SK-N-DZ (cell line): ENCODE measurements around the gene STMP1.

Experiments
- DNase-seq: peaks from one replicate; pipeline ENCODE4 v3.0.0-alpha.2; 2015; ENCODE audit warnings: low spot score

The STMP1 gene

DNA sequence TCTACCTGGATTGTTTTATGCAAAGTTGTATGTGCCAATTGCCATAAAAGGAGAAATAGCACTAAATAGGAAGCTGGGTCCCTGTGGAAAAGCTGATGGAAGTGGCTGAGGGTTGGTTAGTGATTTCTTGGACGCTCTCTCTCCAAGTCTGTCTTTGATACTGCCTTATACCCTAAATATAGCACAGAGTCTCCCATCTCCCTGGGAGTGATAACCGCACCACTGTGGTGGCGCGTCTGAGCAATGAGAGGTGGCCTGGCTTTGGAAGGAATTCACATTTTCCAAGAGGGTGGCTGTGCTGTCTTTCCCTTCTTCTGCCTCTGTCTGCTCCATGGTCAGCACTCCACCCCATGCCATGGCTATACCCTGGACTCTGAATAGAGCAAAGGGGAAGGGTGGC lies 31.2 kb downstream of the STMP1 start:
- DNase-seq, result no peak

DNA sequence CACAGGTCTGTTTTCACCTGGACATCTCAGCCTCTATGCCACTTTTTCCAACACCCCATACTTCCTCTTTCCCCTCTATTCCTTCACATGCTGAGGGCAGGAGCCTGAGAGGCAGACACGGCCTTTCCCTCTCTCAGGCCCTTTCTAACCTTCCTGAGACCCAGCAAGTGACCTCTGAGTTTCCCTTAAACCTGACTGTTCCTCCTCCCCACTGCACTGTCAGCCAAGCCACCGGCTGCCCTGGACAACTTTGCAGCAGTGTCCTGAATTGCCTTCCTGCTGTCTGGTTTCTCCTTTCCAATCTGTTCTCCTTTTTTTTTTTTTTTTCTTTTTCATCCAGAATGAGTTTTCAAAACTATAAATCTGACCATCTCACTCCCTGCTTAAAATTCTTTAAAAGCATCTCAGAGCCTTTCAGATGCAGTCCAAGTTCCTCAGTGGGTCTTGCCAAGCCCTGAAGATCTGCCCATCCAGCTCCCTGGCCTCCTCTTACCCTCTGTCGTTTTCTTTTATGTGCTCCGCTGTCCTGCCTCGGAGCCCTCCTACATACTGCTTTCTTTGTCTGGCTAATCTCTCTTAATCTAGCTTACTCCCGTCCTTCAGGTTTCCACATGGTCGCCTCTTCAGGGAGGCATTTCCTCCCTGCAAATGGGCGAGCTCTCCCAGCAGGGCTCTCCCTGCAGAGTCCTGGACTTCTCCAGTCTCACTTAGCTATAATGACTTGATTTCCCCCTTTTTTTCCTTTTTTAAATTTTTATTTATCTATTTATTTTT lies 35.1 kb downstream of the STMP1 start:
- DNase-seq, result no peak

DNA sequence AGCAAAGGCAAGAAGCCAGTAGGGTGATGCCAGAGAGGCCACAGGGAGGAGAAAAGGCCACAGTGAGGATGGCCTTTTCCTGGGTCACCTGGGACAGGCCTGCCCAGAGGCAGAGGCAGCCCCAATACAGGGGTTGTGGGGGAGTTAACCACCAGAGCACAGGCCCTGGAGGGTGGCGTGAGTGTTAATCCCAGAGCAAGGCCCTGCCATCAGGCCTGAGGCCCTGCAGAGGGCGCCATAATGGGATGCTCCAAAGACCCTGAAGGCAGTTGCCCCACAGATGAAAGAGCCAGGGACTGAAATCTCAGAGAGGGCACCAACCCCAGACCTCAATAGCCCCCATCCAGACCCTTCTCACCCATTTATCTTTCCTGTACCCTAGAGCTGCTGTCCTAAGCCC lies 41.8 kb downstream of the STMP1 start:
- DNase-seq, result no peak

DNA sequence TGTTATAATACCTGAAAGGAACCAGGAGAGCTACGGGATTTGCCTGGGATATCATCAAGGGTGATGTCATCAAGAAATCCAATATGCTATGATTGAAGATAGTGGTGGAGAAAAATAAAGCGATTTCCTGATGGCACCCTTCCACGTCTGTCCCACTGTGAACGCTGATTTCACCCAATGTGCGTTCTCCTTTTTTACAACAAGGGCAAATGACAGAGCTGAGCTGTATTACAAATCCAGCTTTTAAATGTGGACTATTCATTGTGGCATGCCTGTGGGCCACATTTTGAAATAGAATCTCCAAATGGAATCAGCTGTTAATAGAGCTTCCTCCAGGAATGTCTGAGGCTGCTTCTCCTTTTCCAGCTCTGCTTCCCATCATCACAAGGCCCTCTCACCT lies 42.4 kb downstream of the STMP1 start:
- DNase-seq, result no peak

DNA sequence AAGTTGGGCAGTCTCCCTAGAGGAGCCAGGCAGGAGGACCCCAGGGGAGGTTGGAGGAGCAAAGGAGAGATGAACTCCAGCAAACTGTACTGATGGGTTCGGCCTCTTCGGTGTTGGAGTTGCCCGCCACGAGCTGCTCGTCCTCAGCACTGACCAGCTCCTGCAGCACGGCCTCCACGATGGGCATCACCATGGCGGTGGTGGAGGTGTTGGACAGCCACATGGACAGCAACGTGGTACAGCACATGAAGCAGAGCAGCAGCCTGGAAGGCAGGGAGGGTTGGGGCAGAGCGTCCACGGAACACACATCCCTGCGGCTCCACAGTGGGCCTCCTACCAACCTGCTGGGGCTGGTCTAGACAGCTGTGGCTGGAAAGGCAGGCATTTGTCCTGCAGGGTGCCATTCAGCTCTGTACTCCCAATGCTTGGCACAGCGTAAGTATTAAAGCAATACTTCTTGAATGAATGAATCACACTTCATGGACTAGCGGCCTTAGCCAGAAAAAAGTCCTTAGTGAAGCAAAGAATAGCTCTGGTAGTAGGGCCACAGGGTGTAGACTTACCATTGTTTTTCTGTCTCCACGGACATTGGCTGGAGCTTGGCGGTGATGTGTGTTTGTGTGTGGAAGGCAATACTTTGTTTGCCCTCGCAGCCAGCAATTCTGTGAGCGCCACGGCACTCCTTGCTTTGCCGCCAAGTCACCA lies 43.9 kb downstream of the STMP1 start:
- DNase-seq, result no peak

DNA sequence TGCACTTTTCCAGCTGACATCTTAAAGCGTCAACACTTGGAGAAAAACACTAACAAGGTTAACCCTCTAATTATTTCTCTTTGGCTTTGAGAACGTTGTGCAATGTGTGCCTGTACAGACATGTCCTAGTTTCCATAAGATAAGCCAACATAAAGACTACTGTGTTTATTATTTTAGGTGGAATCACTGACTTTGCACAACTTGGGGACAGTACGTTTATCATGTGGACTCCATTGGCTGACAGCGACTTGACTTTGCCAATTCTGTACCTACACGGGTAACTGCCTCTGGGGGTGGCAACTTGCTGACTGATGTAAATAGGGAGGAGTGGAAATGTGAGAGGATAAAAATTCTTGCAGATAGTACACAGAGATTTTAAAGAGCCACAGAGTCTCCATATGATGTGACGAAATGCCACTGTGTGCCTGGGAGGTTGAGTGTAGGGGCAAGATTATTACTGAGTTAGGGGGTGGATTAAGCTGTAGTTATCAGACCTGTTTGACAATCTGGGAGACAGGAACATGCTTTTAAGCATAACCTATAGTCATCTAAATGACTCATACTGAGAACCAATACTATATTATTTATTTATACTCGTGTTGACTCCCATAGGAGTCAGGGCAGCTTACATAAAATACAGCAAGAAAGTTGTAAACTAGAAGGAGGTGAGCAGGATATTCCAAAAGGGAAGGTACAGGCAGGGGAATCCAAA lies 44.7 kb downstream of the STMP1 start:
- DNase-seq, result no peak

DNA sequence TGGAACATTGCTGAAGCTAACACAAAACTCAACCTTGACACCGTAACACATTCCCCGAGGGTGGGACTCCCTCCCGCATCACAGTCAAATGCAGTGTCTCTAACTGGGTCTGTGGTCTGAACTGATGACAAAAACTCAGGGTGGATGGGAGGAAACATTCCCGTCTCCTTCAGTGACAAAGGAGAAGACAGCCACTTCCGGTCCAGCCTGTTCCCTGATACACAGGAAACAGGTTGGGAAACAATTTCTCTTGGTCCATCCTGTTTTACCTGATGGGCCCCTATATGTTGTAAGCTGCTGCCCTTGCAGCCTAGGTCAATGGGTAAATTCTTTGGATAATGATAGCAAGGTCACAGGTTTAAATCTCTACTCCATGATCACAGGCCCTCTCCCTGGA lies 45.3 kb downstream of the STMP1 start:
- DNase-seq, result no peak

DNA sequence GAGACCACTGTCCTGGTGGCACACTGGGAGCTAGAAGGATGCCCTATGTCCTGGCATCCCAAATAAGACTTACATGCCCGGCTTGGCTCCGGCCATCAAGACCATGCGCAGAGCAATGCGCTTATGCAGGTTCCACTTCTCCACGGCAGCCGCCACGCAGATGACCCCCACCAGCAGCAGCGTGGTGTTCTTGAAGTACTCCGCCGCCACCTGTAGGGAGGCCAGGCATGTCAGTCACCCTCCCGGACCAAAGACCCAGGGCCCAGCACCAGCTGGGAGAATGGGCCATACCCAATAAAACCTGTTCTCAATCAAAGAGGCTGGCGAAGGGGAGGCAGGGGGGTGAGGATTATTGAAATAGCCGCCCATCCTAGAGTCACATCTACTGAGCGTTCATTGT lies 45.7 kb downstream of the STMP1 start:
- DNase-seq, result no peak

DNA sequence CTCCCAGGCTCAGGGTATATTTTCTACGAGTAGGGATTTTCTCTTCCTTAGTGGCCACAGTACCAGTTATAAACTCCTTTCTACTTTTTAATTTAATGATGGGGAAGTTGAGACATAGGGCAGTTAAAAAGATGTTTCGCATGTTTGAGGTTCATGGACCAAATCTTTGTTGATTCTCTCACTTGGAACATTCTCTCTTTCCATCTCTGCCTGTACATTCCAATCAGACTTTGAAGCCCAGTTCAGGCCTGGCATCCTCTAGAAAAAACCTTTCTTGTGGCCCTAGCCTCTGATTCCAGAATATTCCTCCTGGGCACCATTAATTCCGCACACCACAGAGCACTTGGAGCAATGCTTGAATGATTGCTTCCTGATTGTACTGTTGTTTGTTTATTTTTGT lies 47.2 kb downstream of the STMP1 start:
- DNase-seq, result no peak

DNA sequence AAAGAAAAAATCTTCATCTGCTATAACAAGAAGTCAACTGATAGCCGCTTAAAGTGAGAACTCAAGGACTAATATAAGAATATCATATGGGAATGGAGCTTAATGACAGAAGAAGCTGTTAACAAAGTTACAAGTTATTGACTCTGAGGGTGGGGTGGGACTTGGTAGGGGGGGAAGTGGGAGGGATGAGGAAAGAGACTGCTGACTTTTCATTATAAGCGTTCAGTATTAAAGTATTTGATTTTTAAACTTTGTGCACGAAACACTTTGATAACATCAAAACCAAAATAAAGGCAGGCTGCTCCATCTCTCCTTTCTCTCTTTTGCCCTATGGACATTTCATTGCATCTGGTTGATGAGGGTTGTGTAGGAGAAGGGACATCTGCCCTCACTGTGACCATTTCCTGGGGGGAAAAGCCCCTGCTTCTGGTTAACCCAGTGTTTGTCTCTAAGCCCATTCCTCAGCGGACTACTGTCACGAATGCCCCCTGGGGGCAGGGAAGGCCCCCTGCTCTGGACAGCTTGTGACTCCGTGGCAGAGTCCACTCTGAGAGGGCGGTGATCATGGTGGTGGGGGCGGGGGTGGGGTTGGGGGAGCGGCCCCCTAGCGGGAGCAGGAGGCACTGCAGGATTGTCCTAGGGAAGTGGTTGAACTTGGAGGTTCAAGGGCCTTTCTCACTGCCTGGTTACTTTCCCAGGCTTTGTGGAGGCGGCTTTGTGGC lies 48.3 kb downstream of the STMP1 start:
- no peak for DNase-seq

DNA sequence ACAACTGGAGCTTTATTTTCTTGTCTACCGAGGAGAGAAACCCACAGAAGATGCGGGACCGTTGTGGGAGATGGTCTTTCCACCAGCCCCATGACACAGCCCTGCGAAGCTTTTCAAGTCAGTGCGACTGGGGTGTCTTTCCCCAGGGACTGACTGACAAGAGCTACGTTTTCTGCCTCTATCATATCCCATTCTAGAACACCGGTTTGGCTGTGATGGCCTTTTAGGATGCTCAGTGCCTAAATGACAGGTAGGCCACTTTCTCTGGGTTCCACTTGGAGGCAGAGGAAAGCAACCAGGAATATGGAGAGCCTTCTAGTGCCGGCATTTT lies 48.8 kb downstream of the STMP1 start:
- DNase-seq, result no peak

DNA sequence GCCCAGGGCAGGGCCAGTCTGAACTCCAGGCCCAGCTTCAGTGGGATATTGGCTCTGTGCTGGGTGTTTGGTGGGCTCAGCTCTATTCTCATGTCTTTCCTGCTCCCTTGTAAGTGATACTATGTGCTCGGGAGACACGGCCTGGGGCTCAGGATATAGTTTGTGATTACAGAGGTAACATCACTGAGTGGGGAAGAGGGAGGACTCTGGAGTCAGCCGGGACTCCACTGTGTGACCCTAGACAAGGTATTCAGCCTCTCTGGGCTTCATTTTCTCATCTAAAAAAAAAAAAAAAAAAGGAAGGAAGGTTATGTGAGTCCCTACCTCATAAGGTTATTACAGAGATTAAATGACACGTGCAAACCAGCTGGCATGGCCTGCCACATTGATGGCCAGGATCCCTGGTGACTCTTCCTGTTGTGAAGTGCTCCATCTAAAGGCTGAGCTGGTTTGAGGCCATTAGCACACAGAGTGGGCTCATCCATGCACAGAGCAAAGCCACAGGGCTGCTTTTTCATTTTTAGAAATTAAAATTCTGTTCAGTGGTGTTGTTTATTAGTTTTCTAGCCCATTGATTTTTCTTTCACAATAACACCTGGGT lies 50.0 kb downstream of the STMP1 start:
- no peak for DNase-seq

DNA sequence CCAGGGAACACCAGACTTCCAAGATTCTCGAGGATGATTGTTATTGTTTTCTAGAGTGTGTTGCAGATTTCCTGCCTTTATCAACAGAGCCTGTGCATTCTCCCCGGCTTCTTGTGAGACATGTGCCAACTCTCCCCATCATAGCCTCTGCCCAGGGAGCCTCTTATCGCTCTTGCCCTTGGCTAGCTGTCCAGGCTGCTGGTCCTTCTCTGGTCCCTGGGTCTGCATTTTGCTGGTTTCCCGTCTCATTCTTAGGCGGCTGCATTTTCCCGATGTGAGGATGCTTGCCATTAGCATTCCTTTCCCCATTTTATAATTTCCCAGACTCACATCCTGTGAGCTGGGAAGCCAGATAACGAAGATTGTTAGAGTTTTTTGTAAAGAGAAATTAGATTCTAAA lies 50.5 kb downstream of the STMP1 start:
- DNase-seq, result no peak

DNA sequence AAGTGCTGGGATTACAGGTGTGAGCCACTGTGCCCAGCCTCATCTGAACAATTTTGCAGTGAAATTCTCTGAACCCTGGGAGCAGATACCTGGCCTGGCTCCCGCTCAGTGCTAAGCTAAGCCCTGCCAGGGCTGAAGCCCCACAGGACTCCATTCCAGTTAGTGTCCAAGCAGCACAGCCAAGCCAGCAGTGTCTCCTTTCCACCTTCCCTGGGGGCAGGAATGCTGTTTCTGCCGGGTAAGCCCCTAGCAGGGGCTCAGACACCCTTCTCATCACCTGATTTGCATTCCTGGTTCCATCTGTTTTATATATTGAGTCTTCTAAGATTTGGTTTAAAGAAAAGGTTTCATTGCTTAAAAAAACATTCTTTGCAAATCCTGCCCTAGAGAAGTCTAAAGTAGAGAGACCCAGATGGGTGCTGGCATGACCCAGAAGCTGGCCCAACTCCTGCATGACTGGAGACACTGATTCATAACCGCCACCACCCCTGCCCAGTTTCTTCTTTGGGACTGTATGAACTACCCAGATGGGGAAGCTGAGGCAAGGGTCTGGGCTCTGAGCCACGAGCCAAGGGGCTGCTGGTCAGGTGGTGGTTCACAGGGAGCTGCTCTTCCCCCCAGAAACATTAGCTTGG lies 51.6 kb downstream of the STMP1 start:
- no peak for DNase-seq

DNA sequence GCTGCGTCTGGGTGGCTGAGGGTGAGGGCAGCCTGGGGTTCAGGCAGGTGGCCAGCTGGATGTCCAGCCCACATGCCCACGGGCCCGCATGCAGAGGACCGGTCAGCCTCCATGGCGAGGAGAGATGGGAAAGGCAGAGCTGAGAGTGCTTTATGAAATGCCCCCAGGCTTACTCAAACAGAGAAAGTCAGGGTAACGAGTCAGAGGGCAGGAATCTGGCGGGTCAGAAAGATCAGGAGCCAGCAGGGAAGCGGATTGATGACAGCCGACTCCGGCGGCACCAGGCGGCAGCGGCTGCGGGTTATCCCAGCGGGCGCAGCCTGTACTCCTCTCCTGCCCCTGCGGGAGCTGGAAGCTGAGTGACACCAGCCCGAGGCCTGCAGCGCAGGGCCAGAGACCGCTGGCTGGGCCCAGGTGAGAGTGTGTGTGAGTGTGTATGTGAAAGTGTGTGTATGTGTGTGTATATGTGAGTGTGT lies 52.3 kb downstream of the STMP1 start:
- no peak for DNase-seq

DNA sequence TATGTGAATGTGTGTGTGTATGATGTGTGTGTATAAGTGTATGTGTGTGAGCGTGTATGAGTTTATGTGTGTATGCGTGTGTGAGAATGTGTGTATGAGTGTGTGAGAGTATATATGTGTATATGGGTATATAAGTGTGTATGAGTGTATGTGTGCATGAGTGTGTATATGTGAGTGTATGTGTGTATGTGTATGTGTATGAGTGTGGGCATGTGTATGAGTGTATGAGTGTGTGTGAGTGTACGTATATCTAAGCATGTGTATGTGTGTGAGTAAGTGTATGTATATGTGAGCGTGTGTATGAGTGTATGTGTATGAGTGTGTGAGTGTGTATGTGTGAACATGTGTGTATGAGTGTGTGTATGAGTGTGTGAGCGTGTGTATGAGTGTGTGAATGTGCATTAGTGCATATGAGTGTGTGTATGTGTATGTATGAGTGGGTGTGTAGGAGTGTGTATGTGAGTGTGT lies 52.8 kb downstream of the STMP1 start:
- DNase-seq, result no peak

DNA sequence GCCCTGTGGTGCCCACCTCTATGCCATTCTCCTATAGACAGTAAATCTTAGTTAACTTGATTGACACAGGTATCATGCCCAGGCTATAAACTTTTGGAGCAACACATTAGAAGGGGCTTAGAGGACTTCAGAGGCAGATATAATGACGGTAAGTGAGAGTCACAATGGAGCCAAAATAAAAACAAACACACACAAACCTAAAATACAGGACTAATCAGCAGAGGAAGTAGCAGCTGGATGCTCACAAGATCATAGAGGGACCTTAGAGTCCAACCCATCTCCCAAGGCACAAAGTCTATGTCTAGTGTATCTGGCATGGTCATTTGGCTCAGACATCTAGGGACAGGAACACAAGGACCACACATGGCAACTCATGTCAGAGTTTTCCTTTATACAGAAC lies 53.4 kb downstream of the STMP1 start:
- DNase-seq, result no peak

DNA sequence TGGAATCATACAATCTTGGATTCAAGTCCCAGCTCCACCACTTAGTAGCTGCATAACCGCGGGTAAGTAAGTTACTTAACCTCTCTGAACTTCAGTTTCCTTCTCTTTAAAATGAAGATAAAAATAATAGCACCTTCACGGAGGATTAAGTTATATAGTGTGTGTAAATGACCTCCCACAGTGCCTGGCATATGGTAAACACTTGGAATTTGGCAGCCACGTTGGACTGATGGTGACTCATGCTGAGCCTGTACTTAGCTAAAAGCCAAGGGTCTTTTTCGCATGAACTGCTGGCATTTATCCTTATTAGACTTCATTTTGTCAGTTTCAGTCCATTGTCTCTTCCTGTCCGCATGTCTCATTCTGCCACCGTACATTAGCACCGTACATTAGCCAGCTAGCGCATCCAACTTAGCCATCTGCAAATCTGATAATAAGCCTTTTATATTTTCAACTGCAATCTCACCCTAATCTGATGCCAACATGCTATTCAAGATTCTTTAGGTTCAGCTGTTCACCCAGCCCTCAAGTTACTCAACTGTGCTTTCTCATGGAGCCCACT lies 54.4 kb downstream of the STMP1 start:
- no peak for DNase-seq

DNA sequence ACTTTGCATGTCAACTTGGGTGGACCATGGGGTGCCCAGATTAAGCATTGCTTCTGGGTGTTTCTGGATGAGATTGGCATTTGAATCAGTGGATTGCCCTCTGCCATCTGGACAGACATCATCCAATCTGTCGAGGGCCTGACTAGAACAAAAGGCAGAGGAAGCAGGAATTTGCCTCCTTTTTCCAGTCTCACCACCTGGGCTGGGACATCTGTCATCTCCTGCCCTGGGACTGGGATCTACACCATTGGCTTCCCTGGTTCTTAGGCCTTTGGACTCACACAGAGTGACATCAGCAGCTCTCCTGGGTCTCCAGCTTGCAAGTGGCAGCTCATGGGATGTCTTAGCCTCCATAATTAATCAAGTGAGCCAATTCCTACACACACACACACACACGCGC lies 55.4 kb downstream of the STMP1 start:
- DNase-seq, result no peak

DNA sequence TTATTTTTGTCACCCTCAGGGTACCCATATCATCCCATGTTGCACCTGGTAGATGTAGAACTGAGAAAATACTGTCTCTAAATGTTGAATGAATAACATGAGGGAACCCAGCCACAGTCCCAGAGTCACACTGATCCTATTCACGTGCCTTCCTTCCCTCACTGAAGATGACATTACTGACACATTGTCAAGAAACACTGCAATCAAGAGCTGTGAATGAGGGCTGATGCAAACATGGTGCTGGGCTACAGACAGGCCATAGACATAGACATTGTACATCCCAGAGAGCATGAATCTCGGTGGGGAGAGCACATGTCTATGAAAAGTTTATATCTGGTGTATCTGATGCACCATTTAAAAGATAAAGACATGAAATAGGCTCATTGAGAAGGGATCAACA lies 55.9 kb downstream of the STMP1 start:
- no peak for DNase-seq
